Measurements from ENCODE around the gene ARHGEF28.

The ARHGEF28 gene

GRCh38 chr5:73698011-73698410, 72.0 kb downstream of the ARHGEF28 start:
- no peaks in the 10 kb centered on the region for H3K27me3 ChIP-seq (ENCODE audit: insufficient read depth, low read length, poor library complexity, severe bottlenecking)
- no peak overlapping the region for H2AFZ ChIP-seq (ENCODE audit: low read length)
- no peaks in the 10 kb centered on the region for H3K9me3 ChIP-seq (ENCODE audit: insufficient read depth, low read depth, low read length)
- no peaks in the 10 kb centered on the region for H3K79me2 ChIP-seq (ENCODE audit: insufficient read depth, low read length)
- peaks cover 11% of the 10 kb centered on the region for H3K4me1 ChIP-seq (ENCODE audit: insufficient read depth, low read length, poor library complexity, severe bottlenecking)
- no peak overlapping the region for H3K4me3 ChIP-seq (ENCODE audit: low read length, poor library complexity, severe bottlenecking)
- no peaks in the 10 kb centered on the region for H3K36me3 ChIP-seq (ENCODE audit: insufficient read depth, low read length)
- no peaks in the 10 kb centered on the region for H3F3A ChIP-seq (ENCODE audit: low read depth)
- no peaks in the 10 kb centered on the region for H4K20me1 ChIP-seq (ENCODE audit: insufficient read depth, low read length, poor library complexity, severe bottlenecking)
- no peak for TF ChIP-seq CTCF (conservative IDR thresholded peaks at IDR 0.05; ENCODE audit: low read length)
- TF ChIP-seq EZH2phosphoT487 (IDR thresholded peaks at IDR 0.05; ENCODE audit: borderline replicate concordance) = no peak
- no peak overlapping the region for H3K4me2 ChIP-seq (ENCODE audit: low read depth, low read length, poor library complexity, severe bottlenecking)
- no peak overlapping the region for H3K9ac ChIP-seq (ENCODE audit: low read depth, low read length, poor library complexity, severe bottlenecking)
- no peaks in the 10 kb centered on the region for H3K9me2 ChIP-seq (replicated peaks; ENCODE audit: low read depth, low read length)

- Histone ChIP-seq H3F3A (ENCODE audit: low read depth) (no peaks in the 10 kb centered on the region), H3K79me2 (ENCODE audit: insufficient read depth, low read length) (no peaks in the 10 kb centered on the region), H3K36me3 (ENCODE audit: insufficient read depth, low read length) (no peaks in the 10 kb centered on the region), H3K9ac (ENCODE audit: low read depth, low read length, poor library complexity, severe bottlenecking) (no peak overlapping the region), H4K20me1 (ENCODE audit: insufficient read depth, low read length, poor library complexity, severe bottlenecking) (no peaks in the 10 kb centered on the region), H3K27me3 (ENCODE audit: insufficient read depth, low read length, poor library complexity, severe bottlenecking) (no peaks in the 10 kb centered on the region), H3K4me1 (ENCODE audit: insufficient read depth, low read length, poor library complexity, severe bottlenecking) (no peaks in the 10 kb centered on the region), H3K4me2 (ENCODE audit: low read depth, low read length, poor library complexity, severe bottlenecking) (no peak overlapping the region), H3K9me3 (ENCODE audit: insufficient read depth, low read depth, low read length) (no peaks in the 10 kb centered on the region), H2AFZ (ENCODE audit: low read length) (no peak overlapping the region), H3K9me2 (replicated peaks; ENCODE audit: low read depth, low read length) (no peaks in the 10 kb centered on the region), H3K4me3 (ENCODE audit: low read length, poor library complexity, severe bottlenecking) (no peak overlapping the region)
- TF ChIP-seq CTCF (conservative IDR thresholded peaks at IDR 0.05; ENCODE audit: low read length) (no peak), EZH2phosphoT487 (IDR thresholded peaks at IDR 0.05; ENCODE audit: borderline replicate concordance) (no peak)
These were observed 75.6 kb downstream of the ARHGEF28 start for GRCh38 chr5:73701566-73701965.

- no peaks in the 10 kb centered on the region for H3K9me3 ChIP-seq (ENCODE audit: insufficient read depth, low read depth, low read length)
- no peak overlapping the region for H3K4me2 ChIP-seq (ENCODE audit: low read depth, low read length, poor library complexity, severe bottlenecking)
- TF ChIP-seq CTCF (conservative IDR thresholded peaks at IDR 0.05; ENCODE audit: low read length) = no peak
- TF ChIP-seq EZH2phosphoT487 (IDR thresholded peaks at IDR 0.05; ENCODE audit: borderline replicate concordance) = no peak
- no peaks in the 10 kb centered on the region for H3K27me3 ChIP-seq (ENCODE audit: insufficient read depth, low read length, poor library complexity, severe bottlenecking)
- H2AFZ ChIP-seq (ENCODE audit: low read length) = no peak overlapping the region
- H3K36me3 ChIP-seq (ENCODE audit: insufficient read depth, low read length) = no peaks in the 10 kb centered on the region
- H4K20me1 ChIP-seq (ENCODE audit: insufficient read depth, low read length, poor library complexity, severe bottlenecking) = no peaks in the 10 kb centered on the region
- H3K79me2 ChIP-seq (ENCODE audit: insufficient read depth, low read length) = no peaks in the 10 kb centered on the region
- no peaks in the 10 kb centered on the region for H3F3A ChIP-seq (ENCODE audit: low read depth)
- H3K9me2 ChIP-seq (replicated peaks; ENCODE audit: low read depth, low read length) = no peaks in the 10 kb centered on the region
- H3K9ac ChIP-seq (ENCODE audit: low read depth, low read length, poor library complexity, severe bottlenecking) = no peak overlapping the region
- H3K4me3 ChIP-seq (ENCODE audit: low read length, poor library complexity, severe bottlenecking) = no peak overlapping the region
- H3K4me1 ChIP-seq (ENCODE audit: insufficient read depth, low read length, poor library complexity, severe bottlenecking) = no peaks in the 10 kb centered on the region
These were observed 76.5 kb downstream of the ARHGEF28 start for GRCh38 chr5:73702534-73702933.

All from Loucy (cell line).